Parathyroid adenoma (tissue), 2 donors: ENCODE data around the gene STAC3.

Experiments used
- H2AFZ ChIP-seq: fragments of 300-600 bp; sonication (generic); one replicate; pipeline ENCODE4 v1.7.0; 2017; ENCODE audit warnings: antibody characterized with exemption, mild to moderate bottlenecking
- H3K27ac ChIP-seq: fragments of 300-600 bp; sonication (generic); one replicate; pipeline ENCODE4 v1.7.0; 2017
- H3K27me3 ChIP-seq: fragments of 300-600 bp; sonication (generic); one replicate; pipeline ENCODE4 v1.7.0; 2017; ENCODE audit warnings: low read length; ENCODE audit not compliant: control insufficient read depth, insufficient read depth
- H3K36me3 ChIP-seq: fragments of 300-600 bp; sonication (generic); one replicate; pipeline ENCODE4 v1.7.0; 2017; ENCODE audit warnings: low read length; ENCODE audit not compliant: control insufficient read depth, insufficient read depth
- H3K4me1 ChIP-seq: fragments of 300-600 bp; sonication (generic); one replicate; pipeline ENCODE4 v1.7.0; 2017; ENCODE audit warnings: control low read depth
- H3K4me2 ChIP-seq: fragments of 300-600 bp; sonication (generic); one replicate; pipeline ENCODE4 v1.7.0; 2017; ENCODE audit warnings: low read length
- H3K4me3 ChIP-seq: fragments of 300-600 bp; sonication (generic); one replicate; pipeline ENCODE4 v1.7.0; 2017; ENCODE audit warnings: low read depth, low read length
- H3K79me2 ChIP-seq: fragments of 300-600 bp; sonication (generic); one replicate; pipeline ENCODE4 v1.7.0; 2017; ENCODE audit warnings: control low read depth
- H3K9ac ChIP-seq: fragments of 300-600 bp; sonication (generic); one replicate; pipeline ENCODE4 v1.7.0; 2017; ENCODE audit warnings: mild to moderate bottlenecking
- H3K9me3 ChIP-seq: fragments of 300-600 bp; sonication (generic); one replicate; pipeline ENCODE4 v1.7.0; 2017; ENCODE audit warnings: low read length; ENCODE audit not compliant: control insufficient read depth
- TF ChIP-seq, protein P1 (sequence below): fragments of 300-600 bp; sonication (generic); IDR thresholded peaks from one replicate; pipeline ENCODE4 v1.7.0; 2017; ENCODE audit warnings: antibody characterized with exemption, mild to moderate bottlenecking
- donor health status: primary hyperparathyroidism.

Gene STAC3

GRCh38 chr12:57236201-57236924, 14.6 kb downstream of the STAC3 start:
- H3K27ac ChIP-seq, result no peak overlapping the region
- no peaks in the 10 kb centered on the region for H3K9me3 ChIP-seq
- H3K4me1 ChIP-seq, result peaks cover 21% of the 10 kb centered on the region
- H3K4me2 ChIP-seq, result no peak overlapping the region
- H3K27me3 ChIP-seq, result peaks cover 3% of the 10 kb centered on the region
- no peak overlapping the region for H3K4me3 ChIP-seq
- H3K79me2 ChIP-seq, result no peaks in the 10 kb centered on the region
- no peak overlapping the region for H2AFZ ChIP-seq
- no peak overlapping the region for H3K9ac ChIP-seq
- TF ChIP-seq, protein P1, sequence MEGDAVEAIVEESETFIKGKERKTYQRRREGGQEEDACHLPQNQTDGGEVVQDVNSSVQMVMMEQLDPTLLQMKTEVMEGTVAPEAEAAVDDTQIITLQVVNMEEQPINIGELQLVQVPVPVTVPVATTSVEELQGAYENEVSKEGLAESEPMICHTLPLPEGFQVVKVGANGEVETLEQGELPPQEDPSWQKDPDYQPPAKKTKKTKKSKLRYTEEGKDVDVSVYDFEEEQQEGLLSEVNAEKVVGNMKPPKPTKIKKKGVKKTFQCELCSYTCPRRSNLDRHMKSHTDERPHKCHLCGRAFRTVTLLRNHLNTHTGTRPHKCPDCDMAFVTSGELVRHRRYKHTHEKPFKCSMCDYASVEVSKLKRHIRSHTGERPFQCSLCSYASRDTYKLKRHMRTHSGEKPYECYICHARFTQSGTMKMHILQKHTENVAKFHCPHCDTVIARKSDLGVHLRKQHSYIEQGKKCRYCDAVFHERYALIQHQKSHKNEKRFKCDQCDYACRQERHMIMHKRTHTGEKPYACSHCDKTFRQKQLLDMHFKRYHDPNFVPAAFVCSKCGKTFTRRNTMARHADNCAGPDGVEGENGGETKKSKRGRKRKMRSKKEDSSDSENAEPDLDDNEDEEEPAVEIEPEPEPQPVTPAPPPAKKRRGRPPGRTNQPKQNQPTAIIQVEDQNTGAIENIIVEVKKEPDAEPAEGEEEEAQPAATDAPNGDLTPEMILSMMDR, result no peak
- no peaks in the 10 kb centered on the region for H3K36me3 ChIP-seq

DNA sequence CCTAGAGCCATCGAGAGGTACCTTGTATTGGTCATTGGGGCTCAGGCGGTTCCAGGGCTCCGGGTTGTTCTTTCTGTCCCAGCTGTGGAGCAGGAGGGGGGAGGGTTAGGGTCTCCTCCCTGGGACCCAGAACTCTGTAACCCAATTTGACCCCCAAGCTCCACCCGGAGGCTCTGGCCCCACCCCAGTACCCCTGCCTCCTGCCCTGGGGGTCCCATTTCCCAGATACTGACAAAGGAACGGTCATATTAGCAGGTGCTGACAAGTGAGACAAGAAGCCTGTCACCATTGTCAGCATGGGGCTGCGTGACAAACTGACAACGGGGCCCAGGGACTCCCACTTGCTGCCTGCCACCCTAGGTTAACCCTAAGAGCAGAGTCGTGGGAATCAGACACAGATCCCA, 15.3 kb downstream of the STAC3 start:
- TF ChIP-seq, protein P1, result no peak
- no peaks in the 10 kb centered on the region for H3K9me3 ChIP-seq
- no peak overlapping the region for H3K4me2 ChIP-seq
- no peaks in the 10 kb centered on the region for H3K79me2 ChIP-seq
- peaks cover 3% of the 10 kb centered on the region for H3K27me3 ChIP-seq
- H3K4me1 ChIP-seq, result peaks cover 19% of the 10 kb centered on the region
- no peak overlapping the region for H3K4me3 ChIP-seq
- no peak overlapping the region for H2AFZ ChIP-seq
- no peak overlapping the region for H3K9ac ChIP-seq
- no peaks in the 10 kb centered on the region for H3K36me3 ChIP-seq
- no peak overlapping the region for H3K27ac ChIP-seq

DNA sequence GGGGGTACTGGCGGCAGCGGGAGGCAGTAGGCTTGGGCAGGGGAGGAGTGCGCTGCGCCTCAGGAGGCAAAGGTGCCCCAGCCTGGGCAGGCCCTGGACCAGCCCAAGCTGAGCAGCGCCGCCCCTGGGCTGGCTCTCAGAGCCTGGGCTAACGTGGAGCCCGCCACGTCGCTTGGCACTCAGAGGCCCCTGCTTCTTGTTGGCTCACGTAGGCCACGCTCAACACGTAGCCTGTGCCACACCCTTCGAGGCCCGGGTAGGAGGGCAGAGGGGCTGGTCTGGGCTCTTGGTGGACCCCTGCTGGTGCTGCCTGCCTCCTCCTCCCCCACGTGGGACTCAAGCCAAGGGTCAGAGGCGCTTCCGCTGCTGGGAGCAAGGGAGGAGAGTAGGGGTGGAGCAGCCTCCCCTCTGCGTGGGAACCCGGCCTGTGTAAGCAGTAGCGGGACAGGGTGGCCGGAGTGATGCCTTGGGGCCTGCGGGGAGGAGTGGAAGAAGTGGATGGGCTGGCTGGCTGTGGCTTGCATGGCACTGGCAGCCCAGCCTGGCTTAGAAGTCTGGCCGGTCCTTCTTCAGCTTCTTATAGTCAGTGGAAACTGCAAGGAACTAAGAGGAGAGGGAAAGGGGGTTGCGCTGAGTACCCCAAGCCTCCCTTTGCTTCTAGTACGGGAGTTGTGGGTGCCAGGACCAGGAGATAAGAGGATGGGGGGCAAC, 15.8 kb downstream of the STAC3 start:
- no peaks in the 10 kb centered on the region for H3K79me2 ChIP-seq
- no peak overlapping the region for H3K4me3 ChIP-seq
- TF ChIP-seq, protein P1, result no peak
- no peak overlapping the region for H3K27ac ChIP-seq
- no peaks in the 10 kb centered on the region for H3K36me3 ChIP-seq
- peaks cover 19% of the 10 kb centered on the region for H3K4me1 ChIP-seq
- H3K9me3 ChIP-seq, result no peaks in the 10 kb centered on the region
- H3K27me3 ChIP-seq, result peaks cover 3% of the 10 kb centered on the region
- H2AFZ ChIP-seq, result no peak overlapping the region
- H3K9ac ChIP-seq, result no peak overlapping the region
- H3K4me2 ChIP-seq, result no peak overlapping the region

GRCh38 chr12:57234571-57235016, 16.4 kb downstream of the STAC3 start:
- Histone ChIP-seq H3K9ac (no peak overlapping the region), H3K27me3 (peaks cover 3% of the 10 kb centered on the region), H3K27ac (no peak overlapping the region), H3K36me3 (no peaks in the 10 kb centered on the region), H2AFZ (no peak overlapping the region), H3K4me3 (no peak overlapping the region), H3K79me2 (no peaks in the 10 kb centered on the region), H3K4me1 (peaks cover 18% of the 10 kb centered on the region), H3K4me2 (no peak overlapping the region), H3K9me3 (no peaks in the 10 kb centered on the region)
- TF ChIP-seq, protein P1, result no peak
